Esophagus (tissue), 2 donors: ENCODE measurements around the gene TMEM161B. TPM values are rescaled to one million over a fixed set of nuclear protein-coding genes. Genes with fewer than 3 reads are reported as not detected.

Experiments
- H3K27ac ChIP-seq, 2 donors: one replicate each; pipeline ENCODE4 v1.5.1; 2013; ENCODE audit warnings: low read depth in 2 of 2, mild to moderate bottlenecking in 2 of 2, inconsistent platforms in 1 of 2, low read length in 1 of 2, moderate library complexity in 1 of 2
- H3K27me3 ChIP-seq, 2 donors: one replicate each; pipeline ENCODE4 v1.6.1; 2013; ENCODE audit warnings: low read length in 2 of 2, control low read depth in 1 of 2, mild to moderate bottlenecking in 1 of 2; ENCODE audit not compliant: insufficient read depth in 2 of 2, control insufficient read depth in 1 of 2
- H3K36me3 ChIP-seq, 2 donors: one replicate each; pipeline ENCODE4 v1.6.1; 2013; ENCODE audit warnings: low read length in 1 of 2; ENCODE audit not compliant: control insufficient read depth in 2 of 2, insufficient read depth in 2 of 2
- H3K4me1 ChIP-seq, 2 donors: one replicate each; pipeline ENCODE4 v1.6.1; 2013; ENCODE audit warnings: low read length in 1 of 2; ENCODE audit not compliant: control insufficient read depth in 2 of 2, insufficient read depth in 2 of 2
- H3K4me3 ChIP-seq, 2 donors: one replicate each; pipeline ENCODE4 v1.5.1; 2013; ENCODE audit warnings: low read length in 2 of 2, mild to moderate bottlenecking in 2 of 2, low read depth in 1 of 2, moderate library complexity in 1 of 2
- H3K9me3 ChIP-seq, 2 donors: one replicate each; pipeline ENCODE4 v1.6.1; 2013; ENCODE audit warnings: mild to moderate bottlenecking in 2 of 2, low read depth in 1 of 2, low read length in 1 of 2, moderate library complexity in 1 of 2; ENCODE audit not compliant: control insufficient read depth in 2 of 2, insufficient read depth in 1 of 2
- WGBS, 2 donors: extraction: QIAGEN DNeasy Blood & Tissue Kit; methylation state at CpG; one replicate each; pipeline ENCODE4 v1.1.7; 2013; 5-methylcytosine and 5-hydroxymethylcytosine counted together
- polyA plus RNA-seq, 2 donors: library from polyadenylated mRNA; stranded (reverse); fragments of 200-250 nt; gene quantifications; one replicate each; pipeline ENCODE4 v1.2.3, GENCODE V29; 2013
- donor health status: healthy with polysubstance abuse.
- donor health status: Bipolar disorder and iron deficiency.

TMEM161B gene
- polyA plus RNA-seq, 2 donors = 5.0 to 6.7 TPM

DNA sequence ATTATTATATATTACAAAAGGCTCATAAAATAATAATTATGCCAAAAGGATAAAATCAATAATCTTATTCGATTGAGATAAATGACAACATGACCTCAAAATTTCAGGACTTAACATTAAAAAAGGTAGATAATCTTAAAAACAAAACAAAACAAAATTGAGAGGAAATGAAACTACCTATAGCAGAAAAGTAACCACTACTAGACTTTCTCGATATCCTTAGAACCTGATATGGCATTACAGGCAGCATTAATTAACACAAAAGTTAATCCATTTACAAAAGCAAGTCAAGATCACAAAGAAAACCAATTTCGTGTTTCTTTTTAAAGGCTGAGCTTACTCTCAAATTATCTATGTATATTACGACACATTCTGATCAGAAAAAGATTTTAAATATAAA is 29.9 kb downstream of the TMEM161B start:
- Histone ChIP-seq H3K36me3 (no peaks in the 10 kb centered on the region), H3K9me3 (no peaks in the 10 kb centered on the region), H3K4me3 (no peak overlapping the region), H3K4me1 (no peaks in the 10 kb centered on the region), H3K27ac (no peak overlapping the region), H3K27me3 (no peaks in the 10 kb centered on the region)
- 89 to 92% methylated on average over 4 of the region's 4 CpGs for WGBS, 2 donors

DNA sequence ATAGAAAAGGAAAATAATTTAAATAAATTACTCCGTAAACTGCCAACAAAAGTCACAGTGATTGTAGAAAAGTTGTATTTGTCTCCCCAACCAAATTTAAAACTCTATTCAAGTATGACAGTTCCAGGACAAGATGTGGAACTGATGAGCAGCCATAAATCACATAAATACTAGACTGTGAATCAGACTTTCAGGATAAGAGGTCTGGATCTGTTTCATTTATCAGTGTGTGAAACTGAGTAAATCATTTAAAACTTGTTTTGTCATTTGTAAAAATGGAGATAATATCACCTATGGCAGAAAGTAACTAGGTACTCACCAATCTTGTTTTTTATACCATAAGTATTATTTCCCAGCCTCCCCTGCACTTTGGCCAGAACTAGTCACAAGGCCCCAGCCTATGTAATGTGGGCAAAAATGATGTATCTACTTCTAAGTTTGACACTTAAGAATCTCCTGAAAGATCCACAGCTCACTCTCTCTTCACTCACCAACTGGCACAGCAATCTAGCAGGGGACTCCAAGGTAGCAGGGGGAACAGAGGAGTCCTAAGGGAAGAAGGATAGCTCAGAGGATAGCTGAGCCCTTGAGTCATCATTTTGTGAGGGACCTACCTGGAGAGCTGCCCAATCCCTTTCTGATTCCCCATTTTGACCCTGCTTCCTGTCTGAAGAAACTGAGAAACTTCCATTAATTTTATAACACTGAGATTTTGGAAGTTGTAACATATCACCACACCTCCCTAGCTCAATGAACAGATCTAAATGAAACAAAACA is 31.6 kb downstream of the TMEM161B start:
- no peaks in the 10 kb centered on the region for H3K4me1 ChIP-seq
- H3K36me3 ChIP-seq = no peaks in the 10 kb centered on the region
- no peaks in the 10 kb centered on the region for H3K9me3 ChIP-seq
- H3K27me3 ChIP-seq = no peaks in the 10 kb centered on the region
- 97 to 100% methylated on average over 1 of the region's 1 CpG for WGBS, 2 donors
- no peak overlapping the region for H3K27ac ChIP-seq
- H3K4me3 ChIP-seq = no peak overlapping the region

GRCh38 chr5:88235828-88236227 is 32.8 kb downstream of the TMEM161B start:
- Histone ChIP-seq H3K4me3 (no peak overlapping the region), H3K36me3 (no peaks in the 10 kb centered on the region), H3K27ac (no peak overlapping the region), H3K4me1 (no peaks in the 10 kb centered on the region), H3K9me3 (no peaks in the 10 kb centered on the region), H3K27me3 (no peaks in the 10 kb centered on the region)
- WGBS, 2 donors = 95 to 97% methylated on average over 4 of the region's 4 CpGs

GRCh38 chr5:88235346-88235745 is 33.3 kb downstream of the TMEM161B start:
- Histone ChIP-seq H3K27me3 (no peaks in the 10 kb centered on the region), H3K4me3 (no peak overlapping the region), H3K4me1 (no peaks in the 10 kb centered on the region), H3K27ac (no peak overlapping the region), H3K36me3 (no peaks in the 10 kb centered on the region), H3K9me3 (no peaks in the 10 kb centered on the region)
- WGBS, 2 donors = 78 to 80% methylated on average over 1 of the region's 1 CpG

GRCh38 chr5:88230546-88231066 is 38.0 kb downstream of the TMEM161B start:
- Histone ChIP-seq H3K36me3 (no peaks in the 10 kb centered on the region), H3K27ac (no peak overlapping the region), H3K9me3 (no peaks in the 10 kb centered on the region), H3K4me3 (no peak overlapping the region), H3K27me3 (no peaks in the 10 kb centered on the region), H3K4me1 (no peaks in the 10 kb centered on the region)
- WGBS, 2 donors = 87 to 93% methylated on average over 1 of the region's 1 CpG

- H3K4me3 ChIP-seq = no peak overlapping the region
- no peaks in the 10 kb centered on the region for H3K27me3 ChIP-seq
- 78 to 80% methylated on average over 6 of the region's 6 CpGs for whole genome bisulfite sequencing, 2 donors
- no peaks in the 10 kb centered on the region for H3K9me3 ChIP-seq
- no peaks in the 10 kb centered on the region for H3K4me1 ChIP-seq
- no peaks in the 10 kb centered on the region for H3K36me3 ChIP-seq
- no peak overlapping the region for H3K27ac ChIP-seq
Observed at GRCh38 chr5:88226881-88227450, 41.7 kb downstream of the TMEM161B start.

GRCh38 chr5:88214655-88215054 is 54.0 kb downstream of the TMEM161B start:
- Histone ChIP-seq H3K36me3 (peaks cover 0 to 2% of the 10 kb centered on the region in 2 donors), H3K4me3 (no peak overlapping the region), H3K27me3 (no peaks in the 10 kb centered on the region), H3K9me3 (no peaks in the 10 kb centered on the region), H3K4me1 (no peaks in the 10 kb centered on the region), H3K27ac (no peak overlapping the region)

GRCh38 chr5:88207575-88207974 is 61.1 kb downstream of the TMEM161B start:
- Histone ChIP-seq H3K27ac (no peak overlapping the region), H3K4me1 (no peaks in the 10 kb centered on the region), H3K9me3 (no peaks in the 10 kb centered on the region), H3K4me3 (no peak overlapping the region), H3K36me3 (peaks cover 0 to 2% of the 10 kb centered on the region in 2 donors), H3K27me3 (no peaks in the 10 kb centered on the region)
- 88 to 94% methylated on average over 3 of the region's 3 CpGs for WGBS, 2 donors

DNA sequence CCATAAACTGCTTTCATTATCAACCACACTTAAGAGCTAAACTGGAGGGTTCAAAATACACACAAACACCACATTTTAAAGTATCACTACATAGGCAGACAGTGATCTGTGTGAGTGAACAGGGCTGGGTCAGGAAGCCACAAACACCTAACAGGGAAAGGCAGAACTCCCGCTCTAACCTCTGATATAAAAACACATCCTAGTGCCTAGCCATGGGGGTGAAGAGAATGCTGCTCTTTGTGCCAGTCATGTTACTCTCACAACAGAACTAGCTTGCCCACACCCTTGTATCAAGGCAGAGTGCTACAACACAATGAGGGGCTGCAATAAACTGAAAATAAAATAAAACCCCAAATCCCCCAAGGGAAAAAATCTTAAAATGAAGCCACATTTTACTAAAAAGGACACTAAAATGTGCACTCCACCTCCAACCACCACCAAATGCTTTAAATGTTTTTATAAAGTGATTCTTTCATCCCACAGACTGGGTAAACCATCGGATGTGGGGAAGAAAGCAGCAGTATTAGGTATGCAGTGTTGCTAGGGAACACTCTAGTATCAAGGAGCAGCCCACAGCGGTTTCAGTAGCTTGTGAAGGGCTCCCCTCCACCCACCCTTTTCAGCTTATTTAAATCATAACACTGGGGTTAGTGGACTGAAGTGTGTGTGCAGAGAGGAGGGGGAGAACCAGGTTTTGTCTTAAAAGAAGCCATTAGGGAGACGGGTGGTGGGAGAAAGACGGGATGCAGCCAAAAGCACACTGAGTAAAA is 64.5 kb downstream of the TMEM161B start:
- H3K27ac ChIP-seq = peak overlapping the region in 1 of 2 donors; percentile 7
- WGBS, 2 donors = 74 to 82% methylated on average over 5 of the region's 5 CpGs
- H3K4me3 ChIP-seq = no peak overlapping the region
- H3K4me1 ChIP-seq = no peaks in the 10 kb centered on the region
- peaks cover 0 to 2% of the 10 kb centered on the region in 2 donors for H3K36me3 ChIP-seq
- no peaks in the 10 kb centered on the region for H3K9me3 ChIP-seq
- H3K27me3 ChIP-seq = no peaks in the 10 kb centered on the region
